Astrocyte of the cerebellum (primary cell): Measurements from ENCODE around the gene SDCCAG8.
A peak's percentile ranks its signal among the peaks of the same experiment; 100 is the strongest.
"Not testable (repeated sequence)": the region's sequence is repeated elsewhere in the genome, so short reads cannot be mapped to it uniquely, and the experiment has no call there.

Experiments used
- DNase-seq: peaks from one replicate; pipeline ENCODE4 v3.0.0-alpha.2; 2011; ENCODE audit warnings: low read depth
- H3K4me3 ChIP-seq: 2 replicates; pipeline ENCODE4 v1.5.1; 2011; ENCODE audit warnings: mild to moderate bottlenecking, low read depth, low read length, moderate library complexity
- in situ Hi-C: cut with HindIII; loops from 2 replicates; pipeline ENCODE4 v1.10.0; 2017; ENCODE audit warnings: low sequenced_read_pairs
- TF ChIP-seq, protein P1 (sequence below): IDR thresholded peaks from 2 replicates; pipeline ENCODE4 v1.5.1; 2012; ENCODE audit warnings: low read length, low read depth, moderate library complexity, mild to moderate bottlenecking; ENCODE audit errors: missing control alignments

SDCCAG8 gene

DNA sequence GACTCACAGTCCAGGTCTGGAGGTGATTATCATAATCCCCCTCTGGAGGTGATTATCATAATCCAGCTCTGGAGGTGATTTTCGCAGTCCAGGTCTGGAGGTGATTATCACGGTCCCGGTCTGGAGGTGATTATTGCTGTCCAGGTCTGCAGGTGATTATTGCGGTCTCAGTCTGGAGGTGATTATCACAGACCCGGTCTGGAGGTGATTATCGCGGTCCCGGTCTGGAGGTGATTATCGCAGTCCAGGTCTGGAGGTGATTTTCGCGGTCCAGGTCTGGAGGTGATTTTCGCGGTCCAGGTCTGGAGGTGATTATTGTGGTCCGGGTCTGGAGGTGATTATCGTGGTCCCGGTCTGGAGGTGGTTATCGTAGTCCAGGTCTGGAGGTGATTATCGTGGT is 76.6 kb downstream of the SDCCAG8 start:
- TF ChIP-seq, protein P1, sequence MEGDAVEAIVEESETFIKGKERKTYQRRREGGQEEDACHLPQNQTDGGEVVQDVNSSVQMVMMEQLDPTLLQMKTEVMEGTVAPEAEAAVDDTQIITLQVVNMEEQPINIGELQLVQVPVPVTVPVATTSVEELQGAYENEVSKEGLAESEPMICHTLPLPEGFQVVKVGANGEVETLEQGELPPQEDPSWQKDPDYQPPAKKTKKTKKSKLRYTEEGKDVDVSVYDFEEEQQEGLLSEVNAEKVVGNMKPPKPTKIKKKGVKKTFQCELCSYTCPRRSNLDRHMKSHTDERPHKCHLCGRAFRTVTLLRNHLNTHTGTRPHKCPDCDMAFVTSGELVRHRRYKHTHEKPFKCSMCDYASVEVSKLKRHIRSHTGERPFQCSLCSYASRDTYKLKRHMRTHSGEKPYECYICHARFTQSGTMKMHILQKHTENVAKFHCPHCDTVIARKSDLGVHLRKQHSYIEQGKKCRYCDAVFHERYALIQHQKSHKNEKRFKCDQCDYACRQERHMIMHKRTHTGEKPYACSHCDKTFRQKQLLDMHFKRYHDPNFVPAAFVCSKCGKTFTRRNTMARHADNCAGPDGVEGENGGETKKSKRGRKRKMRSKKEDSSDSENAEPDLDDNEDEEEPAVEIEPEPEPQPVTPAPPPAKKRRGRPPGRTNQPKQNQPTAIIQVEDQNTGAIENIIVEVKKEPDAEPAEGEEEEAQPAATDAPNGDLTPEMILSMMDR, result no peak
- H3K4me3 ChIP-seq, result no peak overlapping the region
- in situ Hi-C loops, result loop anchor here (25.0 kb wide), 1 partner anchor 870 kb away; no protein-coding TSS in a partner anchor
- no peak for DNase-seq

DNA sequence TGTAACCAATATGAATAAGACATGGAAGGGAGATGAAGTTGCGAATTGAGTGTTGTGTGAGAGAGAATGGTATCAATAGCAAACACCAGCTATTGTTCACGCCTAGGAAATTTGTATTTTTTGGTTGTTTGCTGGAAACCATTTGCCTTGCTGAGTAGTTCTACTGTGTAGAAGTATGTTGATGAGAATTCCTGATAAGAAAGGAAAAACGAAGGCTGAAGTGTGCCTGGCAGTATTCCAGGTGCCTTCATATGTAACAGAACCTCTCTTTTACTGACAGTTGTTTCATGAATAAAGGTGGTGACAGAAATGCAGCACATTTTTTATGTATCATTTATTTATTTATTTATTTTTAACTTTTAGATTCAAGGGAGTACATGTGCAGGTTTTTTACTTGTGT is 79.5 kb downstream of the SDCCAG8 start:
- no peak for DNase-seq
- in situ Hi-C loops, result loop anchor here (25.0 kb wide), 1 partner anchor 873 kb away; no protein-coding TSS in a partner anchor
- no peak overlapping the region for H3K4me3 ChIP-seq
- TF ChIP-seq, protein P1, result no peak

DNA sequence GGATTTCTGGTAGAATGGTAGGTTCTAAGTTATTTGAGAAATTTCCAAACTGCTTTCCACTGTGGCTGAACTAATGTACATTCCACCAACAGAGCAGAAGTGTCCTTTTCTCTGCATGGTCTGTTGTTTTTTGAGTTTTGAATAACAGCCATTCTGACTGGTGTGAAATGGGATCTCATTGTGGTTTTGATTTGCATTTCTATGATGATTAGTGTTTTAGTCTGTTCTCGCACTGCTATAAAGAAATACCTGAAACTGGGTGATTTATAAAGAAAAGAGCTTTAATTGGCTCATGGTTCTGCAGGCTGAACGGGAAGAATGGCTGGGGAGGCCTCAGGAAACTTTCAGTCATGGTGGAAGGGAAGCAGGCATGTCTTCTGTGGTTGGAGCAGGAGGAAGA is 80.3 kb downstream of the SDCCAG8 start:
- H3K4me3 ChIP-seq, result no peak overlapping the region
- in situ Hi-C loops, result loop anchor here (25.0 kb wide), 1 partner anchor 874 kb away; no protein-coding TSS in a partner anchor
- TF ChIP-seq, protein P1, result no peak
- DNase-seq, result no peak

DNA sequence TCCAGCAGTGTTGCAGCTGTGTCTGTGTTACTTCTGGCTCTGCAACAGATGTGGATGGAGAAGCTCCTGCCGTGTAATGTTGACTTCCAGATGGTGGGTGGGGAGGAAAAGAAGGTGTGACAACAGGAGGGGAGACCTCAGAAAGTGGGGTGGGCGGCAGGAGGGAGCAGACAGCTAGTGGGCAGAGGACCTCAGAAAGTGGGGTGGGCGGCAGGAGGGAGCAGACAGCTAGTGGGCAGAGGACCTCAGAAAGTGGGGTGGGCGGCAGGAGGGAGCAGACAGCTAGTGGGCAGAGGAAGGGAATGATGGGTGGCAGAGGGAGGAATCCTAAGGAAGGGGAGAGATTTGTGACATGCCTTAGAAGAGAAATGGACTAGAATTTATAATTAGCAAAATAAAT is 83.0 kb downstream of the SDCCAG8 start:
- not testable (repeated sequence) for DNase-seq, H3K4me3 ChIP-seq
- in situ Hi-C loops, result loop anchor here (25.0 kb wide), 1 partner anchor 877 kb away; no protein-coding TSS in a partner anchor

DNA sequence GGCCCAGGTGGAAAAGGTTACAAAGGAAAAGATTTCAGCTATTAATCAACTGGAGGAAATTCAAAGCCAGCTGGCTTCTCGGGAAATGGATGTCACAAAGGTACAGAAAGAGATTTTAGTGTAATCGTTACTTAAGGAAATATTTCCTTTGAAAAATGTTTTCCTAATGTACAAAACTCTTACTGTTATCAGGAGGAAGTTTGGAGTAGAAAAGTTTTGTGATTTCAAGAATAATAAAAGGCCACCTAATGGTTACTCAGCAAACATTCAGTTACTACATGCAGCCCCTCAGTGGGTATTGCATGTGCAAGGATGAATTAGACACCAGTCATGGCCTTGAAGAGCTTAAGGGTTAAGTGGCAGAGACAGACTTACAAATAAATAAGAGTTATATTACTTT is 85.2 kb downstream of the SDCCAG8 start:
- H3K4me3 ChIP-seq, result no peak overlapping the region
- in situ Hi-C loops, result loop anchor here (25.0 kb wide), 1 partner anchor 879 kb away; no protein-coding TSS in a partner anchor
- no peak for DNase-seq
- TF ChIP-seq, protein P1, result no peak

DNA sequence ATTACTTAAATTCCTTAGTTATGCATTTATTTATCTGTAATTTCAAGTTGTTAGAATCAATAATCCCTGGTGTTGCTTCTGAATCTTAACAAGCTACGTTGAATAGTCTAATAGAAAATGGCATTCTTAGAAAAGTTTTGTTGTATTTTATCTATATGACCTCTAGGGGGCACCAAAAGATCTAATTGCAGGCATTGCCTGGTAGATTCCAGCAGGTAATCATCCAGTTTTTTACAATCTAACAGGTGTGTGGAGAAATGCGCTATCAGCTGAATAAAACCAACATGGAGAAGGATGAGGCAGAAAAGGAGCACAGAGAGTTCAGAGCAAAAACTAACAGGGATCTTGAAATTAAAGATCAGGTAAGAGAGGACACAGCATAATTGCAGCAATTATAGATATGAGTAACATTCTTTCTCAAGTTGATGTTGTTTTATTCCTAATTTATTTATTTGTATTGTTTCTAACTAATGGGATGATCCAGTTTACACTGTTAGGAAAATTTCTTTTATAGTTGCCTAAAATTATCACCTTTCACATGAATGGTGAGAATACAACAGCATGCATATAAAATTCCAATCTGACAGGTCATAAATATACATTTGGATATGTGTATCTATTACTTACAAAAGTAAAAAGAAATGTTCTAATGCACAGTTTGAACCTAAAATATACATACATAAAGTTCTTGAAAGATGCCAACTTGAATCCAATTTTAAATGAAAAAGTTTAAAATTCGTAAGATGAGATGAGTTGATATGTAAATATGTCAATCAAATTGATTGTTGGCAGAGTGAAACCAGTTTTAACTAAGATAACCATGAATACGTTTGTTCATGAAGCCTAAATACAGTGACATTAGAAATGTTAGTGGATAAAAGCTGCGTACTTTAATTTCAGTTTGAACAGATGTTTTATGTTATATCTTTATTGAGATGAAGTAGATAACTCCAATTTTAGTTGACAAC is 88.4 kb downstream of the SDCCAG8 start:
- DNase-seq, result peak; percentile 19
- in situ Hi-C loops, result loop anchor here (25.0 kb wide), 1 partner anchor 882 kb away; no protein-coding TSS in a partner anchor
- TF ChIP-seq, protein P1, result peak; percentile 57
- no peak overlapping the region for H3K4me3 ChIP-seq

DNA sequence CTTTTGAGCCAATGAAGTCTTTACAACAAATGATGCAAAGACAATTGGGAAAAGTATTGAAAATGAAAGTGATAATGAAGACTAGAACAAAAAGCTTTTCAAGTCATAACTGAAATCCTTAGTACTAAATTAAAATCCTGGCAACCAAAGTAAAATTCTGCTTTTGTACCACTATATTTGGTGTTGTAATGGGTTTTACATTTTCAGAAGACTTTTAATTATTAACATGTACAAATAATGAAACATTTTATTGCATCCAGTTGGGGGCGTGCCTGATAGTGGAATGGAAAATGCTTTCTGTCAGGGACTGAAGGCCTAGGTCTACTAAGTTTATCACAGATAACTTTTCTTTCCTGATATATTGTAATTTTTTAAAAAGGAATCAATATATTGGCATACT is 89.4 kb downstream of the SDCCAG8 start:
- DNase-seq, result peak; percentile 11
- no peak overlapping the region for H3K4me3 ChIP-seq
- TF ChIP-seq, protein P1, result peak; percentile 17
- in situ Hi-C loops, result loop anchor here (25.0 kb wide), 1 partner anchor 883 kb away; no protein-coding TSS in a partner anchor
